A549 treated with AZD9567 at 1 μM for 4 hours (cell line): ENCODE measurements around the gene PRKD1. TPM values are rescaled to one million over a fixed set of nuclear protein-coding genes. Genes with fewer than 3 reads are reported as not detected.

Experiments
- total RNA-seq: library from RNA; stranded (reverse); fragments of 200-300 nt; extraction: Qiagen RNA extraction; gene quantifications from 5 replicates; pipeline ENCODE4 v1.2.3, GENCODE V29; 2022; ENCODE audit not compliant: insufficient read depth

Gene PRKD1
- 2.2 to 7.4 TPM (median 2.5 TPM) in 5 replicates for total RNA-seq

DNA sequence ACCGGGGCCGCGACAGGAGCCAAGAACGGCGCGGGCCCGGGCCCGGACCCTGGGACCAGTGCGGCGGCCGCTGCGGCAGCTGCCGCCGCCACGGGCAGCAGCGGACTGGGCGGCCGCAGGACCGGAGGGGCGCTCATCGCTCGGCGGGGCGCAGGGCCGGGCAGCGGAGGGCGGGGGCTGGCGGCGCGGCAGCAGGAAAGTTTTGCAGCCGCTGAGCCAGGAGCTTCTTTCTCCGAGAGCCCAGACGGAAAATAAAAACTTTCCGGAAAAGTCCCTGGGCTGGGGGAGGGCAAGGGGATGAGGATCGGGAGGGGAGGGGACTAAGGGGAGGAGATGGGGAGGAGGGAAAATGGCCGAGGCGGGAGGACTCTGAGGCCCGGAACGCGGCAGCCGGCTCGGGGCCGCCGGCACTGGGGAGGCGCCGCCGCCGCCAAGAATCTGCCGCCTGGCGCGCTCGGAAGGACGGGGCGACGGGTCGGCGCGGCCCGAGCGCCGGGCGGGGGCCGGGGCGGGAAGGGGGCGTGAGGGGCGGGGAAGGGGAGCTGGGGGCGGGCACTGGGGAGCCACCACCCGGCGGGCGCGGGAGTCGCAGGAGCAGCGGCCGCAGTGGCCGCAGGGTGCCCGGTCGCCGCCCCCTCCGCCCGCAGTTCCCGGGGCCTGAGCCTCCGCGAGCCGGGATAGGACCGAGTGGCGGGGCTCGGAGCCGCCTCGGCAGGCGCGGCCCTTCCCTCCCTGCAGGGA lies at the start of gene PRKD1:
Gene PRKD1, minus strand, starts transcription at position 472 of the 741 bp plus-strand sequence.

